Nephron (organoid): ENCODE data around the gene FOXF1.

Experiments
- H3K27ac Mint-ChIP-seq, 3 experiments: 2 replicates each; pipeline ENCODE4 v1.8.0; 2020; ENCODE audit warnings: mixed read lengths in 3 of 3, mild to moderate bottlenecking in 2 of 3, moderate library complexity in 1 of 3
- H3K27me3 Mint-ChIP-seq: 2 replicates; pipeline ENCODE4 v1.8.0; 2021; ENCODE audit warnings: low read depth, mild to moderate bottlenecking, moderate library complexity, mixed read lengths
- H3K36me3 Mint-ChIP-seq: 2 replicates; pipeline ENCODE4 v1.8.0; 2020; ENCODE audit warnings: low read depth, mixed read lengths
- H3K4me1 Mint-ChIP-seq: 2 replicates; pipeline ENCODE4 v1.8.0; 2020; ENCODE audit warnings: mixed read lengths
- H3K4me3 Mint-ChIP-seq, 3 experiments: 2 replicates each; pipeline ENCODE4 v1.8.0; 2020; ENCODE audit warnings: mild to moderate bottlenecking in 3 of 3, mixed read lengths in 3 of 3, moderate library complexity in 2 of 3
- H3K9me3 Mint-ChIP-seq: 2 replicates; pipeline ENCODE4 v1.8.0; 2020; ENCODE audit warnings: mixed read lengths
- TF ChIP-seq, protein P1 (sequence below), 3 experiments: fragments of 200-600 bp; sonication (generic); IDR thresholded peaks; one replicate each; pipeline ENCODE4 v1.5.0; 2021; ENCODE audit warnings: antibody characterized with exemption in 3 of 3; ENCODE audit not compliant: unreplicated experiment in 3 of 3

Gene FOXF1

DNA sequence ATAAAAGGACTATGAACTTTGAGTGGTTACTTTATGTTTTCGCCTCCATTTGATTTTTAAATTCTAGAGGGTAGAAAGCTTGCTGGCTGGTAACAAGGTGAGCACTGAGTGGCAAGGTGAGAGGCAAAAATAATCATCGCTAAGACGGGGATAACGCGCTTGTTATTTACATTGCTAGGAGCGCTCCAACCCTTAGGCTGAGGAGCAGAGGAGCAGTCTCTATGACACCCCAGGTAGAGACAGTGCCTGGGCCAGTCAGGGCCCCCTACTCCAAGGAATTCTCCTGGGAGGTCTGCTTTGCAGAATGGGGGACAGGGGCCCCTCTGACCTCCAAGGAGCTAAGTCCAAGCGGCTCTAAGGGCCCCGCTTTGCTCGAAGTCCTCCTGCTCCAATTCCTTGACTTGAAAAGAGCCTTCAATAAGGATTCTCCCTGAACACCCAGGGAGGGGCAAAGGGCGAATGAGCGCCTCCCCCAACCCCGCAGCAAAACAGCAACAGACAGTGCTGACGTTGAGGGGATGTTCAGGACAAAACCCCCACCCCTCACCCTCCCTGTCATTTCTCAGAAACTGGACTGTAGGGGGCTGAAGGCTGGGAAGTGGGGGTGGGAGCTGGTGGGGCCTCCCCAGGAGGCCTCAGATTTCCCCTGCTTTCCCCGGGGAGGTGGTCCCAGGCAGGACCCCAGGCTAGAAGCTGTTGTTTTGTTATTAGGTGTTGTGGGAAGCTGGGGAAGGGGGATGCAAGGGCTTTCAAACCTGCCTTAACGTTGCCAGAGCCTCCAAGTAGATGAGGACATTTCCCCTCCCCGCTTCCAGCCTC, 10.2 kb upstream of the FOXF1 start:
- H3K4me1 Mint-ChIP-seq: peaks cover 10% of the 10 kb centered on the region
- peaks cover 4% of the 10 kb centered on the region for H3K9me3 Mint-ChIP-seq
- TF ChIP-seq, protein P1, sequence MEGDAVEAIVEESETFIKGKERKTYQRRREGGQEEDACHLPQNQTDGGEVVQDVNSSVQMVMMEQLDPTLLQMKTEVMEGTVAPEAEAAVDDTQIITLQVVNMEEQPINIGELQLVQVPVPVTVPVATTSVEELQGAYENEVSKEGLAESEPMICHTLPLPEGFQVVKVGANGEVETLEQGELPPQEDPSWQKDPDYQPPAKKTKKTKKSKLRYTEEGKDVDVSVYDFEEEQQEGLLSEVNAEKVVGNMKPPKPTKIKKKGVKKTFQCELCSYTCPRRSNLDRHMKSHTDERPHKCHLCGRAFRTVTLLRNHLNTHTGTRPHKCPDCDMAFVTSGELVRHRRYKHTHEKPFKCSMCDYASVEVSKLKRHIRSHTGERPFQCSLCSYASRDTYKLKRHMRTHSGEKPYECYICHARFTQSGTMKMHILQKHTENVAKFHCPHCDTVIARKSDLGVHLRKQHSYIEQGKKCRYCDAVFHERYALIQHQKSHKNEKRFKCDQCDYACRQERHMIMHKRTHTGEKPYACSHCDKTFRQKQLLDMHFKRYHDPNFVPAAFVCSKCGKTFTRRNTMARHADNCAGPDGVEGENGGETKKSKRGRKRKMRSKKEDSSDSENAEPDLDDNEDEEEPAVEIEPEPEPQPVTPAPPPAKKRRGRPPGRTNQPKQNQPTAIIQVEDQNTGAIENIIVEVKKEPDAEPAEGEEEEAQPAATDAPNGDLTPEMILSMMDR (IDR thresholded peaks at IDR 0.05; ENCODE audit: unreplicated experiment in 3 of 3): no peak
- peaks cover 100% of the 10 kb centered on the region for H3K27me3 Mint-ChIP-seq
- no peaks in the 10 kb centered on the region for H3K36me3 Mint-ChIP-seq
- no peak overlapping the region for H3K4me3 Mint-ChIP-seq
- no peak overlapping the region for H3K27ac Mint-ChIP-seq

DNA sequence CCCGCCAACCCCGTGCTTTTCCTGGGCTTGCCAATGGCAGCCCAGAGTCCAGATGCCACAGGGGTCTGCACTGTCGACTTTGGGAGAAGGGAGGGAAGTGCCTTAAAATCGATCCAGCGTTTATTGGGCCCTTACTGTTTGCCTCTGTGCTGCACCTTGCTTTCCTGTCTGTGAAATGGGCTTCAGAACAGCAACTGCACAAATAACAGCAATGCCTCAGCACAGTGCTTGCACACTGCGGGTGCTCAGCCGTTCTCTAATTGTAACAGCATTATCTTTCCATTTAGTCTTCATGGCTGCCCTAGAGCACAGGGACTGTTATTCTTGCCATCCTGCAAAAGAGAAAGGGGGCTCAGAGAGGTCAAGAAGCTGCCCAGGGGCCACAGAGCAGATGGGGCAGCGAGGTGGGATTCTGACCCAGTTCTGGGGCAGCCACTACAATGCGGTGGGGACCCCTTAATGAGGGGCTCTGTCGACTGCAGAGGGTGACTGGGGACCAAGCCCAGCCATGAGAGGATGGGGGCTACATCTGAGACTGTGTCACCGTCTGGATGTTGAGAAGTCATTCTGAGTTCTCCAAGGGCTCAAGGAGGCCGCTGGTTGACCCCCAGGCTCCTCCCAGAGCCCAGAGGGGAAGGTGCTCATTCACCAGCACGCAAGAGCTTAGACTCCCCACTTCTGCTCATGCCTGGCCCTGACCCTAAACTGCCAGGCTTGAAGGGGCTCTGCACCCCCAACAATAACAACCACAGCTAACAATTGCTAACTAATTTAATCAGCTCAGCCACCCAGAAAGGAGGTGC, 9.4 kb upstream of the FOXF1 start:
- no peak overlapping the region for H3K27ac Mint-ChIP-seq

DNA sequence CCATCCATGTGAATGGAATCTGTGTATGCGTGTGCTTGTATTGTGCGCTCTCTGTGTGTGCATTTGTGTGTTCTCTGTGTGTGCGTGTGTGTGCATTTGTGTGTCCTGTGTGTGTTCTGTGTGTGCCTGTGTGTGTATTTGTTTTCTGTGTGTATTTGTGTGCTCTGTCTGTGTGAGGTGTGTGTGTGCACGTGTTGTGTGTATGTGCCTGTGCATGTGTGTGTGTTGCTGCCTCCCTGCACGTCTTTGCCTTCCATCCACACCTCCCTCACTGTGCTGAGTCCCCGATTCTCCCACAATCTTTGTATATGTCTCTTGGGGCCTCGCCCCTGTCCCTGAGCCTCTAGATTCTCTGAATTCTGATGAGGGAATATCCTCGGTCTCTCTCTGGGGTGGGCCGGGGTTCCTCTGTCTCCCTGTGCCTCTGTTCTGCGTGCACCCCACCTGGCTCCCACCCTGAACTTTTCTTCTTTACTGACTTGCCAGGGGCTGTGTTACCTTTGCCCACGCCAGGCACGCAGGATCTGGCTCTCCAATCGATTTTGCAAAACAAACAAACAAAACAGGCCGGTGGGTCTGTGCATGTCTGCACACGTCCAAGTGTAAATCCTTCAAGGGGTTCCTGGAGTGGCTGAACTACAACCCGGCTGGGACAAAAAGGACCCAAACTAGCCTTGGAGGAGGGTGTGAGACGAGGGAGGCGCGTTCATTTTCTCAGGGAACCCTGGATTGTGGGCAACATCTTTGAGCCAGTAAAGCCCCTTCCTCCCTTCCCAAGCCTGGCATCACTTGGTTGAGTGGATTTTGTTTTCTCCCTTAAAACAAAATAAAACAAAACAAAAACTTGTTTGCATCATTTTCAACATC, 8.1 kb upstream of the FOXF1 start:
- TF ChIP-seq, protein P1 (IDR thresholded peaks at IDR 0.05; ENCODE audit: unreplicated experiment in 3 of 3): no peak
- Mint-ChIP-seq H3K36me3 (no peaks in the 10 kb centered on the region), H3K27ac (no peak overlapping the region), H3K4me1 (peaks cover 22% of the 10 kb centered on the region), H3K9me3 (peaks cover 4% of the 10 kb centered on the region), H3K27me3 (peaks cover 100% of the 10 kb centered on the region), H3K4me3 (no peak overlapping the region)

More for the DNA sequence above, 9.4 kb upstream of the FOXF1 start:
- TF ChIP-seq, protein P1 (IDR thresholded peaks at IDR 0.05; ENCODE audit: unreplicated experiment in 3 of 3): no peak
- Mint-ChIP-seq H3K4me3 (no peak overlapping the region), H3K4me1 (peaks cover 15% of the 10 kb centered on the region), H3K36me3 (no peaks in the 10 kb centered on the region), H3K9me3 (peaks cover 4% of the 10 kb centered on the region), H3K27me3 (peaks cover 100% of the 10 kb centered on the region)

DNA sequence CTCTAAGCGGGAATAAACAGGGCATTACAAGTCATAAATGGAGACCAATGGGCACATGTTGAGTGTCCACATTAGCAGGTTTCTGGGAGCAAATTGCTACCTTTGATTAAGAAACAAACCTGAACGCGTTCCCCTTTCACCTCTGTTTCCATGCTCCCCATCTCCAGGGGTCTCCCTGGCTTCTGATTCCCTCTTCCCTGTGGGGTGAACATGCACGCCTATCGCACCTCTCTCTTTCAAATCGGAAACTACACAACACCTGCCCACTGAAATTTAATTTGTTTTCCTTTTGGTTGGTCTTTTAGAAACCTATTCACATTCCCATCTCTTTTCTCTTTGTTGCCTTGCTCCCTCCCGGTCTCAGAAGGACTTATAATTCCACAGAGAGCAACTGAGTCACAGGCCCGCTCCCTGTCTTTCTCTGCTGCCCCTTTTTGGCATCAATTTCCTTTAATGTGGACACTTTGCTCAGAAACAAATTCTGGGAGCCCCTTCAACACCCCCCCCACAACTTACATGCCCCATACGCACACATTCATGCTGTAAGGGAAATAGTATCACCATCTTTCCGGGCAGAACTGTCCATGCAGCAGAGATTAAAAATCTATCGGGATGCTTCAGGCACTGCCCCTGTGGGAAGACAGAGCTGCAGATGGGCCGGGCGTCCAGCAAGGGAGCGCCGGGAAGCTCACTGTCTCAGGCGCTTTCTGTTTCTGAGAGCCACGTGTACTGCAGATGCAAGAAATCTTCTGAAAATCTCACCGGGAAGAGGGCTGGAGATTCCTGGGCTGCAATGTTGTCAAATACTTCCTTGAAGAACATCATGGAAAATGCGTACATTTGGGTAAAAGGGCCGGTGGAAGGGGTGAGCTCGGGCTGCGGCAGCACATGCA, 7.2 kb upstream of the FOXF1 start:
- H3K4me1 Mint-ChIP-seq: peaks cover 30% of the 10 kb centered on the region
- H3K27ac Mint-ChIP-seq: no peak overlapping the region
- no peak overlapping the region for H3K4me3 Mint-ChIP-seq
- peaks cover 4% of the 10 kb centered on the region for H3K9me3 Mint-ChIP-seq
- TF ChIP-seq, protein P1 (IDR thresholded peaks at IDR 0.05; ENCODE audit: unreplicated experiment in 3 of 3): no peak
- H3K36me3 Mint-ChIP-seq: no peaks in the 10 kb centered on the region
- H3K27me3 Mint-ChIP-seq: peaks cover 100% of the 10 kb centered on the region

DNA sequence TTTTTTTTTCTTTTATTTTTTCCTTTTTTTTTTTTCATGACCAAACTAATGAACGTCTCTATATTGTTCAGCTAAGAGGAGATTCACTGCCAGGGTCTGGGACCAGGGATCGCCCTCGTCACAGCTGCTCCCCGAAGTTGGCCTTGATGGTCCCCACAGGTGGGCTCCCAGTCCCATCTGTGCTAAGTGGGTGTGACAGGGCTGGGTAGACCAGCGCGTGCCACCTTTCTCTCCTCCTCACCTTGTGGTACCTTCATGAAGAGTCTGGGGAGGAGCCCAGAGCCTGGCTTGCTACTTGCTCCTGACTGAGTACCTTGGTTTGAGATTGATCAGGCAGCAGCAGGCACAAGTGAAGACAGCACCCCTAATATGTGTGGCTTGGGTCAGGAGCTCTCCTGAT, 6.5 kb upstream of the FOXF1 start:
- peaks cover 29% of the 10 kb centered on the region for H3K4me1 Mint-ChIP-seq
- H3K27ac Mint-ChIP-seq: no peak overlapping the region

More for the DNA sequence above, 6.5 kb upstream of the FOXF1 start:
- Mint-ChIP-seq H3K4me3 (no peak overlapping the region), H3K36me3 (no peaks in the 10 kb centered on the region), H3K9me3 (peaks cover 4% of the 10 kb centered on the region), H3K27me3 (peaks cover 100% of the 10 kb centered on the region)
- TF ChIP-seq, protein P1 (IDR thresholded peaks at IDR 0.05; ENCODE audit: unreplicated experiment in 3 of 3): no peak
